Ovary (tissue), 10 donors: Measurements from ENCODE around the gene SERPINB4. TPM values are rescaled to one million over a fixed set of nuclear protein-coding genes. Genes with fewer than 3 reads are reported as not detected.
"Not testable (repeated sequence)": the region's sequence is repeated elsewhere in the genome, so short reads cannot be mapped to it uniquely, and the experiment has no call there.

Experiments
- DNase-seq, 5 donors: peaks; one replicate each; pipeline ENCODE4 v3.0.0-alpha.2; 2019 to 2020
- H3K27ac ChIP-seq, 2 donors: fragments of 200-600 bp; one replicate each; pipeline versions ENCODE4 v1.5.1 to v1.8.0; 2019 to 2022
- H3K27me3 ChIP-seq: fragments of 200-600 bp; one replicate; pipeline ENCODE4 v1.8.0; 2022
- H3K36me3 ChIP-seq: fragments of 200-600 bp; sonication (generic); one replicate; pipeline ENCODE4 v1.5.1; 2019
- H3K4me1 ChIP-seq: one replicate; pipeline ENCODE4 v1.8.1; 2013; ENCODE audit warnings: mild to moderate bottlenecking, moderate library complexity; ENCODE audit not compliant: insufficient read depth
- H3K4me3 ChIP-seq: fragments of 200-600 bp; sonication (generic); one replicate; pipeline ENCODE4 v1.5.1; 2017
- H3K9me3 ChIP-seq, 2 donors: fragments of 200-600 bp in 1 of 2; sonication (generic) in 1 of 2; one replicate each; pipeline versions ENCODE4 v1.5.1 to v1.8.1; 2013 to 2019; ENCODE audit warnings: mild to moderate bottlenecking in 1 of 2, moderate library complexity in 1 of 2
- EP300 ChIP-seq: sonication (generic); formaldehyde crosslinking; IDR thresholded peaks from one replicate; pipeline ENCODE4 v1.6.1; 2017; ENCODE audit warnings: antibody characterized with exemption
- POLR2A ChIP-seq: fragments of 450-650 bp; IDR thresholded peaks from one replicate; pipeline ENCODE4 v1.6.1; 2017; ENCODE audit warnings: antibody characterized with exemption, mild to moderate bottlenecking, moderate library complexity
- WGBS, 3 donors: extraction: QIAGEN DNeasy Blood & Tissue Kit in 1 of 3; methylation state at CpG; one replicate each; pipeline versions ENCODE4 v1.1.5 to v1.1.7; 2013 to 2017; 5-methylcytosine and 5-hydroxymethylcytosine counted together
- intact Hi-C, 4 donors: fragments of 100-400 bp; cut with DNase I; formaldehyde crosslinking; loops; one replicate each; pipeline versions ENCODE4 v1.11.0 to v1.15.1; 2022 to 2023
- long read RNA-seq, 3 donors: library from polyadenylated mRNA in 2 of 3; unstranded in 2 of 3; transcript quantifications; one replicate each; pipeline ENCODE4 v2.0.0 and lab custom pipeline, GENCODE V29; 2021 to 2026
- polyA plus RNA-seq, 2 donors: library from polyadenylated mRNA; stranded (reverse); fragments of 200-250 nt in 1 of 2; fragments of 350-450 nt in 1 of 2; fragmentation: Illumina TruSeq in 1 of 2; extraction: RNeasy Lipid Tissue Mini Kit (QIAGEN cat#74804) in 1 of 2; gene quantifications; one replicate each; pipeline ENCODE4 v1.2.3, GENCODE V29; 2013 to 2014
- total RNA-seq, 7 donors: library from RNA; depleted of rRNA in 2 of 7; stranded (reverse); fragments of >200 nt in 2 of 7; fragmentation: NEBNext Ultra II Directional in 3 of 7; extraction: Animal tissue kit (Norgen Biotek cat#: 25700) in 3 of 7; gene quantifications; one replicate each; pipeline versions ENCODE4 v1.1.0 to v1.2.4, GENCODE V29; 2016 to 2023
- TF ChIP-seq, protein P1 (sequence below), 3 donors: fragments of 450-650 bp in 2 of 3; fragments of 200-600 bp in 1 of 3; IDR thresholded peaks; one replicate each; pipeline versions ENCODE4 v1.5.1 to v1.8.0; 2016 to 2022; ENCODE audit warnings: antibody characterized with exemption in 3 of 3, mild to moderate bottlenecking in 1 of 3
- donor health status: DM: no; HTN: no; CAD: no; lungs with moderate emphysema.
- donor health status: DM: no; HTN: no; CAD: no.
- donor health status: Bipolar disorder and iron deficiency.
- donor health status: DM: yes; HTN: yes; CAD: no.
- donor health status: DM: no; HTN: no; CAD: no.
- donor health status: DM: yes; HTN: yes; CAD: no.

Gene SERPINB4
- total RNA-seq (not detected), polyA plus RNA-seq (under 1 TPM in 1 of 2 donors, not detected in 1; 0.10 TPM)
- long read RNA-seq, donor 1, result 0 reads
- long read RNA-seq, donor 2, result 0 reads
- long read RNA-seq, donor 3, result 0 reads

- H3K27me3 ChIP-seq, H3K27ac ChIP-seq, DNase-seq, H3K4me1 ChIP-seq, H3K9me3 ChIP-seq, intact Hi-C loops, H3K4me3 ChIP-seq, H3K36me3 ChIP-seq: not testable (repeated sequence)
- WGBS, 3 donors, result 84 to 93% (median 91%) methylated on average over 1 to 2 of the region's 2 CpGs
Measured at GRCh38 chr18:63644142-63644541, at the start of gene SERPINB4. Gene SERPINB4, minus strand, starts transcription at chr18:63644256. Its CDS starts 679 bp downstream, at chr18:63643577.

GRCh38 chr18:63689064-63689463 is 45.0 kb upstream of the SERPINB4 start:
- Histone ChIP-seq H3K4me1 (no peaks in the 10 kb centered on the region), H3K36me3 (no peaks in the 10 kb centered on the region), H3K9me3 (no peaks in the 10 kb centered on the region), H3K27ac (no peak overlapping the region), H3K4me3 (no peak overlapping the region), H3K27me3 (no peaks in the 10 kb centered on the region)
- TF ChIP-seq, protein P1, sequence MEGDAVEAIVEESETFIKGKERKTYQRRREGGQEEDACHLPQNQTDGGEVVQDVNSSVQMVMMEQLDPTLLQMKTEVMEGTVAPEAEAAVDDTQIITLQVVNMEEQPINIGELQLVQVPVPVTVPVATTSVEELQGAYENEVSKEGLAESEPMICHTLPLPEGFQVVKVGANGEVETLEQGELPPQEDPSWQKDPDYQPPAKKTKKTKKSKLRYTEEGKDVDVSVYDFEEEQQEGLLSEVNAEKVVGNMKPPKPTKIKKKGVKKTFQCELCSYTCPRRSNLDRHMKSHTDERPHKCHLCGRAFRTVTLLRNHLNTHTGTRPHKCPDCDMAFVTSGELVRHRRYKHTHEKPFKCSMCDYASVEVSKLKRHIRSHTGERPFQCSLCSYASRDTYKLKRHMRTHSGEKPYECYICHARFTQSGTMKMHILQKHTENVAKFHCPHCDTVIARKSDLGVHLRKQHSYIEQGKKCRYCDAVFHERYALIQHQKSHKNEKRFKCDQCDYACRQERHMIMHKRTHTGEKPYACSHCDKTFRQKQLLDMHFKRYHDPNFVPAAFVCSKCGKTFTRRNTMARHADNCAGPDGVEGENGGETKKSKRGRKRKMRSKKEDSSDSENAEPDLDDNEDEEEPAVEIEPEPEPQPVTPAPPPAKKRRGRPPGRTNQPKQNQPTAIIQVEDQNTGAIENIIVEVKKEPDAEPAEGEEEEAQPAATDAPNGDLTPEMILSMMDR (IDR thresholded peaks at IDR 0.05), result no peak
- TF ChIP-seq EP300 (no peak), POLR2A (no peak)
- intact Hi-C loops, result no loop called here
- WGBS, 3 donors, result 50 to 68% (median 68%) methylated on average over 2 of the region's 2 CpGs
- no peak for DNase-seq

DNA sequence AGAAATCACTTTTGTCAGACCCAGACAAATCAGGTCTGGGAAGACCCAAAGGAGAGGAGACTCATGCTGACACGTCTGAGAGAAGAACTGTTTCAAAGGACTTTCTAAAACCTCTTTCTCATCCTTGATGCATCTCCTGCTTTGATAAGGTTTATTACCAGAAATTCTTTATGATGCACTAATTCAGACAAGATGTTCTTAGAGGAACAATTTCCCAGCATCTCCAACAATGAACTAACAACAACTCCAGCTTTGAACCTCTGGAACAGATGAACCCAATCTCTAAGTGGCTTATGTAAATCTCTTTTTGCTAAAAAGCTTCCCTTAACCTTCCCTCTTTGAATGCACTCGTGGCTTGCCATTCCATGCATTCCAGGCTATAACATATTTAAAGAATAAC is 42.8 kb upstream of the SERPINB4 start:
- TF ChIP-seq EP300 (no peak), POLR2A (no peak)
- TF ChIP-seq, protein P1 (IDR thresholded peaks at IDR 0.05), result no peak
- no peak for DNase-seq
- H3K27ac ChIP-seq, result no peak overlapping the region
- 41 to 45% (median 45%) methylated on average over 2 of the region's 2 CpGs for WGBS, 3 donors
- no peaks in the 10 kb centered on the region for H3K36me3 ChIP-seq
- intact Hi-C loops, result no loop called here
- no peaks in the 10 kb centered on the region for H3K4me1 ChIP-seq
- H3K9me3 ChIP-seq, result no peaks in the 10 kb centered on the region
- no peak overlapping the region for H3K4me3 ChIP-seq
- no peaks in the 10 kb centered on the region for H3K27me3 ChIP-seq

GRCh38 chr18:63684718-63685117 is 40.7 kb upstream of the SERPINB4 start:
- Histone ChIP-seq H3K9me3 (no peaks in the 10 kb centered on the region), H3K4me1 (no peaks in the 10 kb centered on the region), H3K27me3 (no peaks in the 10 kb centered on the region), H3K36me3 (no peaks in the 10 kb centered on the region), H3K4me3 (no peak overlapping the region), H3K27ac (no peak overlapping the region)
- TF ChIP-seq, protein P1 (IDR thresholded peaks at IDR 0.05), result no peak
- WGBS, 3 donors, result 89 to 93% (median 91%) methylated on average over 3 of the region's 3 CpGs
- no peak for DNase-seq
- intact Hi-C loops, result no loop called here

- no peaks in the 10 kb centered on the region for H3K36me3 ChIP-seq
- DNase-seq, result no peak
- H3K4me3 ChIP-seq, result no peak overlapping the region
- no peaks in the 10 kb centered on the region for H3K27me3 ChIP-seq
- no peak overlapping the region for H3K27ac ChIP-seq
- no peaks in the 10 kb centered on the region for H3K9me3 ChIP-seq
- WGBS, 3 donors, result 67 to 77% (median 74%) methylated on average over 5 of the region's 5 CpGs
- TF ChIP-seq, protein P1 (IDR thresholded peaks at IDR 0.05), result no peak
- TF ChIP-seq EP300 (no peak), POLR2A (no peak)
- H3K4me1 ChIP-seq, result no peaks in the 10 kb centered on the region
- intact Hi-C loops, result no loop called here
Measured at GRCh38 chr18:63683890-63684289, 39.8 kb upstream of the SERPINB4 start.
